ENCODE data around the gene EGLN3. TPM values are rescaled to one million over a fixed set of nuclear protein-coding genes. Genes with fewer than 3 reads are reported as not detected.
A peak's percentile ranks its signal among the peaks of the same experiment; 100 is the strongest.
"Not testable (repeated sequence)": the region's sequence is repeated elsewhere in the genome, so short reads cannot be mapped to it uniquely, and the experiment has no call there.

The EGLN3 gene
- total RNA-seq, 1 experiment from 2014 or later: 9.5 TPM

GRCh38 chr14:33964599-33965317, 13.9 kb upstream of the EGLN3 start:
- DNase-seq: peak; percentile 38 to 48
- Histone ChIP-seq H3K4me1 (peaks cover 30% of the 10 kb centered on the region), H3K27me3 (replicated peaks; ENCODE audit: control insufficient read depth, insufficient read depth, low read length) (no peaks in the 10 kb centered on the region), H3K36me3 (ENCODE audit: control insufficient read depth, insufficient read depth, low read length) (no peaks in the 10 kb centered on the region), H3K9me3 (no peaks in the 10 kb centered on the region), H3K4me3 (ENCODE audit: low read depth, low read length) (no peak overlapping the region)
- peaks cover 12% of the 10 kb centered on the region for H3K36me3 Mint-ChIP-seq (ENCODE audit: insufficient read depth, unreplicated experiment)
- H3K4me3 Mint-ChIP-seq (ENCODE audit: unreplicated experiment): peak overlapping the region; percentile 22
- peaks cover 14% of the 10 kb centered on the region for H3K9me3 Mint-ChIP-seq (ENCODE audit: unreplicated experiment)
- H3K27ac Mint-ChIP-seq (ENCODE audit: unreplicated experiment): peak overlapping the region; percentile 14
- H3K4me1 Mint-ChIP-seq (ENCODE audit: low read depth, unreplicated experiment): peaks cover 23% of the 10 kb centered on the region
- ChIA-PET CTCF (interaction anchor here (1.1 kb wide), 1 partner anchor 134 kb away, joined by 3 read pairs; no protein-coding TSS in a partner anchor), POLR2A (interaction anchor here (0.8 kb wide), 1 partner anchor 87 kb away, joined by 4 read pairs; no protein-coding TSS in a partner anchor)
- intact Hi-C loops (cut with micrococcal nuclease; ENCODE audit: unreplicated experiment): loop anchor here (1.0 kb wide), 1 partner anchor 134 kb away; no protein-coding TSS in a partner anchor
- no peaks in the 10 kb centered on the region for H3K27me3 Mint-ChIP-seq (ENCODE audit: insufficient read depth, unreplicated experiment)
- TF ChIP-seq, protein P1, sequence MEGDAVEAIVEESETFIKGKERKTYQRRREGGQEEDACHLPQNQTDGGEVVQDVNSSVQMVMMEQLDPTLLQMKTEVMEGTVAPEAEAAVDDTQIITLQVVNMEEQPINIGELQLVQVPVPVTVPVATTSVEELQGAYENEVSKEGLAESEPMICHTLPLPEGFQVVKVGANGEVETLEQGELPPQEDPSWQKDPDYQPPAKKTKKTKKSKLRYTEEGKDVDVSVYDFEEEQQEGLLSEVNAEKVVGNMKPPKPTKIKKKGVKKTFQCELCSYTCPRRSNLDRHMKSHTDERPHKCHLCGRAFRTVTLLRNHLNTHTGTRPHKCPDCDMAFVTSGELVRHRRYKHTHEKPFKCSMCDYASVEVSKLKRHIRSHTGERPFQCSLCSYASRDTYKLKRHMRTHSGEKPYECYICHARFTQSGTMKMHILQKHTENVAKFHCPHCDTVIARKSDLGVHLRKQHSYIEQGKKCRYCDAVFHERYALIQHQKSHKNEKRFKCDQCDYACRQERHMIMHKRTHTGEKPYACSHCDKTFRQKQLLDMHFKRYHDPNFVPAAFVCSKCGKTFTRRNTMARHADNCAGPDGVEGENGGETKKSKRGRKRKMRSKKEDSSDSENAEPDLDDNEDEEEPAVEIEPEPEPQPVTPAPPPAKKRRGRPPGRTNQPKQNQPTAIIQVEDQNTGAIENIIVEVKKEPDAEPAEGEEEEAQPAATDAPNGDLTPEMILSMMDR (IDR thresholded peaks at IDR 0.05; ENCODE audit: insufficient read depth in 1 of 2, low read depth in 1 of 2, low read length in 1 of 2, severe bottlenecking in 1 of 2, unreplicated experiment in 1 of 2): peak in 1 of 2 experiments; percentile 19
- BruUV-seq (replicated peaks): no TSS peak

GRCh38 chr14:33963892-33964291, 13.0 kb upstream of the EGLN3 start:
- Mint-ChIP-seq H3K4me1 (ENCODE audit: low read depth, unreplicated experiment) (peaks cover 23% of the 10 kb centered on the region), H3K27me3 (ENCODE audit: insufficient read depth, unreplicated experiment) (no peaks in the 10 kb centered on the region), H3K36me3 (ENCODE audit: insufficient read depth, unreplicated experiment) (peaks cover 12% of the 10 kb centered on the region), H3K4me3 (ENCODE audit: unreplicated experiment) (no peak overlapping the region), H3K27ac (ENCODE audit: unreplicated experiment) (no peak overlapping the region), H3K9me3 (ENCODE audit: unreplicated experiment) (peaks cover 12% of the 10 kb centered on the region)
- TF ChIP-seq, protein P1 (IDR thresholded peaks at IDR 0.05; ENCODE audit: insufficient read depth in 1 of 2, low read depth in 1 of 2, low read length in 1 of 2, severe bottlenecking in 1 of 2, unreplicated experiment in 1 of 2): no peak
- H3K27me3 ChIP-seq (replicated peaks; ENCODE audit: control insufficient read depth, insufficient read depth, low read length): no peaks in the 10 kb centered on the region
- intact Hi-C loops (cut with micrococcal nuclease; ENCODE audit: unreplicated experiment): loop anchor here (1.0 kb wide), 1 partner anchor 134 kb away; no protein-coding TSS in a partner anchor
- H3K36me3 ChIP-seq (ENCODE audit: control insufficient read depth, insufficient read depth, low read length): no peaks in the 10 kb centered on the region
- ChIA-PET POLR2A (interaction anchor here (0.8 kb wide), 1 partner anchor 88 kb away, joined by 4 read pairs; no protein-coding TSS in a partner anchor), CTCF (no interaction called here)
- DNase-seq: no peak
- BruUV-seq (replicated peaks): no TSS peak
- H3K4me1 ChIP-seq: peaks cover 30% of the 10 kb centered on the region
- no peak overlapping the region for H3K4me3 ChIP-seq (ENCODE audit: low read depth, low read length)
- H3K9me3 ChIP-seq: no peaks in the 10 kb centered on the region

GRCh38 chr14:33962466-33962865, 11.6 kb upstream of the EGLN3 start:
- H3K27me3 Mint-ChIP-seq (ENCODE audit: insufficient read depth, unreplicated experiment); H3K4me3 Mint-ChIP-seq (ENCODE audit: unreplicated experiment); DNase-seq; BruUV-seq (replicated peaks); POLR2A ChIA-PET; CTCF ChIA-PET; H3K4me3 ChIP-seq (ENCODE audit: low read depth, low read length); intact Hi-C loops (cut with micrococcal nuclease; ENCODE audit: unreplicated experiment); H3K36me3 ChIP-seq (ENCODE audit: control insufficient read depth, insufficient read depth, low read length); H3K27me3 ChIP-seq (replicated peaks; ENCODE audit: control insufficient read depth, insufficient read depth, low read length); H3K9me3 ChIP-seq; H3K27ac Mint-ChIP-seq (ENCODE audit: unreplicated experiment): not testable (repeated sequence)
- H3K4me1 ChIP-seq: peaks cover 35% of the 10 kb centered on the region
- peaks cover 12% of the 10 kb centered on the region for H3K9me3 Mint-ChIP-seq (ENCODE audit: unreplicated experiment)
- peaks cover 12% of the 10 kb centered on the region for H3K36me3 Mint-ChIP-seq (ENCODE audit: insufficient read depth, unreplicated experiment)
- H3K4me1 Mint-ChIP-seq (ENCODE audit: low read depth, unreplicated experiment): peaks cover 23% of the 10 kb centered on the region

Measured in Caco-2 (cell line).